KMS-11 (cell line): ENCODE results near the gene TPP2.

Source experiments
- H2AFZ ChIP-seq: fragments of 200-600 bp; sonication (generic); 2 replicates; pipeline ENCODE4 v1.6.1; 2016; ENCODE audit warnings: antibody characterized with exemption, mixed run types, low read depth
- H3K27ac ChIP-seq: fragments of 200-600 bp; sonication (generic); 2 replicates; pipeline ENCODE4 v1.6.1; 2016; ENCODE audit warnings: mild to moderate bottlenecking, mixed run types
- H3K27me3 ChIP-seq: fragments of 200-600 bp; sonication (generic); 2 replicates; pipeline ENCODE4 v1.6.1; 2017; ENCODE audit warnings: mild to moderate bottlenecking, low read depth, mixed run types, moderate library complexity; ENCODE audit not compliant: insufficient read depth
- H3K36me3 ChIP-seq: fragments of 200-600 bp; sonication (generic); 2 replicates; pipeline ENCODE4 v1.6.1; 2017; ENCODE audit warnings: mild to moderate bottlenecking, mixed run types; ENCODE audit not compliant: insufficient read depth
- H3K4me1 ChIP-seq: fragments of 200-600 bp; sonication (generic); 2 replicates; pipeline ENCODE4 v1.6.1; 2016; ENCODE audit warnings: mild to moderate bottlenecking, low read depth, mixed run types; ENCODE audit not compliant: poor library complexity, severe bottlenecking
- H3K4me2 ChIP-seq: fragments of 200-600 bp; sonication (generic); 2 replicates; pipeline ENCODE4 v1.7.0; 2016; ENCODE audit warnings: mild to moderate bottlenecking, mixed run types
- H3K4me3 ChIP-seq: fragments of 200-600 bp; sonication (generic); IDR thresholded peaks from 2 replicates; pipeline ENCODE4 v1.6.1; 2017; ENCODE audit warnings: low read depth, low read length, mixed read lengths; ENCODE audit not compliant: insufficient read depth
- H3K79me2 ChIP-seq: fragments of 200-600 bp; sonication (generic); 2 replicates; pipeline ENCODE4 v1.6.1; 2016; ENCODE audit warnings: low read depth, mixed run types; ENCODE audit not compliant: insufficient read depth
- H3K9ac ChIP-seq: fragments of 200-600 bp; sonication (generic); 2 replicates; pipeline ENCODE4 v1.6.1; 2016; ENCODE audit warnings: mild to moderate bottlenecking, mixed run types
- H4K20me1 ChIP-seq: fragments of 200-600 bp; sonication (generic); 2 replicates; pipeline ENCODE4 v1.6.1; 2016; ENCODE audit warnings: mild to moderate bottlenecking, mixed run types; ENCODE audit not compliant: insufficient read depth
- CTCF ChIP-seq: fragments of 200-600 bp; sonication (generic); conservative IDR thresholded peaks from 2 replicates; pipeline ENCODE4 v1.6.1; 2017; ENCODE audit warnings: low read depth, mild to moderate bottlenecking, antibody characterized with exemption, low read length, moderate library complexity, mixed read lengths

Gene TPP2

GRCh38 chr13:102703726-102704035, 106.9 kb downstream of the TPP2 start:
- Histone ChIP-seq H3K4me3 (no peak overlapping the region), H2AFZ (no peak overlapping the region), H3K4me2 (no peak overlapping the region), H3K4me1 (no peaks in the 10 kb centered on the region), H3K27ac (no peak overlapping the region), H3K36me3 (no peaks in the 10 kb centered on the region), H3K79me2 (no peaks in the 10 kb centered on the region), H3K9ac (no peak overlapping the region), H4K20me1 (no peaks in the 10 kb centered on the region), H3K27me3 (no peaks in the 10 kb centered on the region)
- TF ChIP-seq CTCF, result no peak

GRCh38 chr13:102704238-102705058, 107.7 kb downstream of the TPP2 start:
- H3K79me2 ChIP-seq, result no peaks in the 10 kb centered on the region
- no peak overlapping the region for H3K4me2 ChIP-seq

GRCh38 chr13:102707467-102707866, 110.7 kb downstream of the TPP2 start:
- no peaks in the 10 kb centered on the region for H4K20me1 ChIP-seq
- H3K4me2 ChIP-seq, result no peak overlapping the region
- no peak overlapping the region for H3K27ac ChIP-seq
- H3K4me3 ChIP-seq, result no peak overlapping the region
- H3K4me1 ChIP-seq, result no peaks in the 10 kb centered on the region
- H3K27me3 ChIP-seq, result no peaks in the 10 kb centered on the region
- H2AFZ ChIP-seq, result no peak overlapping the region
- H3K9ac ChIP-seq, result no peak overlapping the region
- no peak for TF ChIP-seq CTCF
- no peaks in the 10 kb centered on the region for H3K79me2 ChIP-seq
- no peaks in the 10 kb centered on the region for H3K36me3 ChIP-seq

More at GRCh38 chr13:102704238-102705058, 107.7 kb downstream of the TPP2 start:
- Histone ChIP-seq H3K27ac (no peak overlapping the region), H3K4me3 (no peak overlapping the region), H3K4me1 (no peaks in the 10 kb centered on the region), H3K36me3 (no peaks in the 10 kb centered on the region), H3K27me3 (no peaks in the 10 kb centered on the region), H4K20me1 (no peaks in the 10 kb centered on the region), H3K9ac (no peak overlapping the region), H2AFZ (no peak overlapping the region)
- TF ChIP-seq CTCF, result no peak

DNA sequence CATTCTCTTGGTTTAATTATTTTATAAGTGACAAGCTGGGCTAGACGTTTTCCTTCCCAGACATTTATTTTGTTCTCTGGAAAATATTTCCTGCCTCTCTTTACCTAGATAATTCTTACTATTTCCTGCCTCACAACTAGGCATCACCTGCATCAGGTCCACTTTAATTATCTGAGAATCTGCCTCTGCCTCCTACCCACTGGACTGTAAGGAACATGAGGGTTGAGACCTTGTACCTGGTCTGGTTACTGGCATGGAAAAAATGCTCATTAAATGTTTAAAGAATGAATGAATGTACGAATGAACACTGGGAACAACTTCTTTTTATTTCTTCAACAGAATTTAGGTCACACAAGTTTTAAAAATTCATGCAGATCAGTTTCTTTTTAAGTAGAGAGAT, 111.4 kb downstream of the TPP2 start:
- Histone ChIP-seq H2AFZ (no peak overlapping the region), H3K4me2 (no peak overlapping the region), H4K20me1 (no peaks in the 10 kb centered on the region), H3K4me1 (no peaks in the 10 kb centered on the region), H3K79me2 (no peaks in the 10 kb centered on the region), H3K4me3 (no peak overlapping the region), H3K36me3 (no peaks in the 10 kb centered on the region), H3K27ac (no peak overlapping the region), H3K27me3 (no peaks in the 10 kb centered on the region), H3K9ac (no peak overlapping the region)
- no peak for TF ChIP-seq CTCF
